ENCODE results near the gene CBX4. TPM values are rescaled to one million over a fixed set of nuclear protein-coding genes. Genes with fewer than 3 reads are reported as not detected.
"Not testable (repeated sequence)": the region's sequence is repeated elsewhere in the genome, so short reads cannot be mapped to it uniquely, and the experiment has no call there.

Gene CBX4
- total and polyA plus RNA-seq, 10 of the 15 experiments (the other 5 are each of a cell fraction or from before 2014, with no cell fraction given) = 0.69 to 24.6 (median 4.2) TPM

DNA sequence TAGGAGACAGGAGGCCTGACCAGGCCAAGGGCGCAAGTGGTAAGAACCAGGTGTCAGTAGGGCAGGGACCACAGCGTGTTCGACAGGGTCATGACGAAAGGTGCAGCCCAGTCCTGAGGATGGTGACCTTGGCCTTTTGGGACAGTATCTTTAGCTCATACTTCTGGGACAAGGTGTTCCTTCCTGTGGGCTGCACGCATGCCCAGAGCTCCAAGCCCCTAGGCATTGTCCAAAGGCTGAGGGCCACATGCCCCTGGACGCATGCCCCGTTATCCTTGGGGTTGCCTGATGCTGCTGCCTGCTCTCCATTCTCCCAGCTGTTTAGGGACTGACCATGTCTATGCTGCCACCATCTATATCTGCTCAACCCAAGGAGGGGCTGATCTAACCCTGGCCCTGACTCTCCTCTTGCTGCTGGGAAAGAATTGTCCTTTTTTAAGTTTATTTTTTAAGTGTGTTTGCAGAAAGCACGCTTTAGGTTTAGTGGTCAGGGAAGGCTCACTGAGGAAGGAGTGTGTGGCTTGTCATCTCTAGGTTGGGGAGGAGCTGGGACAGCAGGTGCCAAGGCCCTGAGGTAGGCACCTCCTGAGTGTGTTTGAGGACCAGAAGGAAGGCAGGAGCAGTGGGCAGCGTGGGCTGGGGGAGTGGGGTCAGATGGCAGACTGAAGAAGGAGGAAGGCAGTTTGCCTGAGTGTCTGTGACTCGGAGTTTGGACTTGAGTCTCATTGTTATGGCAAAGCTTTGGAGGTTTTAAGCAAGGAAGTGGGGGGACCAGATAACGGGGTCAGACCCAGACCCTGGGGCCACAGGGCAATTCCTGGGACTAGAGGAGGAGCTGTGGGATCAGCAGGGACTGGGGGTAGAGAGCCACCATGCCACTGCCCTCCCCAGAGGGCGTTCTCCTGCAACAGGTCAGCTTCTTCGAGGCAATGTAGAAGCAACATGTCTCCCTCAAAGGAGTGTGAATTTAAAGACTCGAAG, 15.1 kb upstream of the CBX4 start:
- intact Hi-C loops (cut with micrococcal nuclease; ENCODE audit: unreplicated experiment) = no loop called here
- 36% methylated on average over 14 of the region's 14 CpGs for WGBS (ENCODE audit: insufficient coverage, insufficient replicate concordance, low lambda C conversion rate, missing lambda C conversion rate)
- no peak overlapping the region for H3K9ac ChIP-seq (ENCODE audit: control insufficient read depth, insufficient read depth, low read length)
- no peaks in the 10 kb centered on the region for H3K36me3 ChIP-seq (ENCODE audit: control insufficient read depth in 2 of 2, insufficient read depth in 2 of 2, low read length in 1 of 2)
- H3K27ac ChIP-seq (ENCODE audit: control insufficient read depth, insufficient read depth) = no peak overlapping the region
- H3K4me1 ChIP-seq (ENCODE audit: control insufficient read depth, insufficient read depth, low read length) = no peaks in the 10 kb centered on the region
- ChIA-PET POLR2A (no interaction called here), RAD21 (ENCODE audit: unreplicated experiment) (no interaction called here), SMC1A (ENCODE audit: uncharacterized antibody, unreplicated experiment) (interaction anchor here (1.7 kb wide), 1 partner anchor 10 kb away, joined by 4 read pairs; no protein-coding TSS in a partner anchor), CTCF (interaction anchor here (0.7 to 1.0 kb wide), 2 partner anchors 69 to 247 kb away, joined by 3 to 4 read pairs; partner anchors contain the start of gene GAA)
- no peak overlapping the region for H3K4me3 ChIP-seq
- no peak overlapping the region for H3K4me2 ChIP-seq (ENCODE audit: control insufficient read depth, insufficient read depth)
- no peaks in the 10 kb centered on the region for H3K9me3 ChIP-seq (replicated peaks; ENCODE audit: control insufficient read depth, insufficient read depth, low read length)
- in situ Hi-C loops (cut with MboI) = no loop called here
- ATAC-seq (no peak), FAIRE-seq (peak; percentile 35), DNase-seq (ENCODE audit: low read depth, low spot score) (no peak)
- TF ChIP-seq BRCA1 (IDR thresholded peaks at IDR 0.05; ENCODE audit: low read depth, low read length) (no peak), TBL1XR1 (IDR thresholded peaks at IDR 0.05; ENCODE audit: low read depth, low read length) (no peak), TAF1 (IDR thresholded peaks at IDR 0.05; ENCODE audit: borderline replicate concordance, low read depth, low read length) (no peak), SMC3 (IDR thresholded peaks at IDR 0.05; ENCODE audit: borderline replicate concordance, low read length) (no peak), ZNF622 (IDR thresholded peaks at IDR 0.05) (no peak)
- TF ChIP-seq, protein P1, sequence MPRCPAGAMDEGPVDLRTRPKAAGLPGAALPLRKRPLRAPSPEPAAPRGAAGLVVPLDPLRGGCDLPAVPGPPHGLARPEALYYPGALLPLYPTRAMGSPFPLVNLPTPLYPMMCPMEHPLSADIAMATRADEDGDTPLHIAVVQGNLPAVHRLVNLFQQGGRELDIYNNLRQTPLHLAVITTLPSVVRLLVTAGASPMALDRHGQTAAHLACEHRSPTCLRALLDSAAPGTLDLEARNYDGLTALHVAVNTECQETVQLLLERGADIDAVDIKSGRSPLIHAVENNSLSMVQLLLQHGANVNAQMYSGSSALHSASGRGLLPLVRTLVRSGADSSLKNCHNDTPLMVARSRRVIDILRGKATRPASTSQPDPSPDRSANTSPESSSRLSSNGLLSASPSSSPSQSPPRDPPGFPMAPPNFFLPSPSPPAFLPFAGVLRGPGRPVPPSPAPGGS (IDR thresholded peaks at IDR 0.05; ENCODE audit: borderline replicate concordance, insufficient read depth, low read depth, low read length, poor library complexity, severe bottlenecking) = no peak
- TF ChIP-seq, protein P2, sequence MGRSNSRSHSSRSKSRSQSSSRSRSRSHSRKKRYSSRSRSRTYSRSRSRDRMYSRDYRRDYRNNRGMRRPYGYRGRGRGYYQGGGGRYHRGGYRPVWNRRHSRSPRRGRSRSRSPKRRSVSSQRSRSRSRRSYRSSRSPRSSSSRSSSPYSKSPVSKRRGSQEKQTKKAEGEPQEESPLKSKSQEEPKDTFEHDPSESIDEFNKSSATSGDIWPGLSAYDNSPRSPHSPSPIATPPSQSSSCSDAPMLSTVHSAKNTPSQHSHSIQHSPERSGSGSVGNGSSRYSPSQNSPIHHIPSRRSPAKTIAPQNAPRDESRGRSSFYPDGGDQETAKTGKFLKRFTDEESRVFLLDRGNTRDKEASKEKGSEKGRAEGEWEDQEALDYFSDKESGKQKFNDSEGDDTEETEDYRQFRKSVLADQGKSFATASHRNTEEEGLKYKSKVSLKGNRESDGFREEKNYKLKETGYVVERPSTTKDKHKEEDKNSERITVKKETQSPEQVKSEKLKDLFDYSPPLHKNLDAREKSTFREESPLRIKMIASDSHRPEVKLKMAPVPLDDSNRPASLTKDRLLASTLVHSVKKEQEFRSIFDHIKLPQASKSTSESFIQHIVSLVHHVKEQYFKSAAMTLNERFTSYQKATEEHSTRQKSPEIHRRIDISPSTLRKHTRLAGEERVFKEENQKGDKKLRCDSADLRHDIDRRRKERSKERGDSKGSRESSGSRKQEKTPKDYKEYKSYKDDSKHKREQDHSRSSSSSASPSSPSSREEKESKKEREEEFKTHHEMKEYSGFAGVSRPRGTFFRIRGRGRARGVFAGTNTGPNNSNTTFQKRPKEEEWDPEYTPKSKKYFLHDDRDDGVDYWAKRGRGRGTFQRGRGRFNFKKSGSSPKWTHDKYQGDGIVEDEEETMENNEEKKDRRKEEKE (IDR thresholded peaks at IDR 0.05) = no peak
- H3K27me3 ChIP-seq (replicated peaks in 1 of 2; ENCODE audit: control insufficient read depth in 2 of 2, insufficient read depth in 2 of 2, low read length in 1 of 2) = no peaks in the 10 kb centered on the region
- H3K79me2 ChIP-seq (ENCODE audit: control insufficient read depth, insufficient read depth, low read length) = no peaks in the 10 kb centered on the region
- no peaks in the 10 kb centered on the region for H4K20me1 ChIP-seq (ENCODE audit: control insufficient read depth, insufficient read depth)
- no TSS peak for BruUV-seq (replicated peaks)
- no peak overlapping the region for H2AFZ ChIP-seq (ENCODE audit: control insufficient read depth, low read depth, low read length)

DNA sequence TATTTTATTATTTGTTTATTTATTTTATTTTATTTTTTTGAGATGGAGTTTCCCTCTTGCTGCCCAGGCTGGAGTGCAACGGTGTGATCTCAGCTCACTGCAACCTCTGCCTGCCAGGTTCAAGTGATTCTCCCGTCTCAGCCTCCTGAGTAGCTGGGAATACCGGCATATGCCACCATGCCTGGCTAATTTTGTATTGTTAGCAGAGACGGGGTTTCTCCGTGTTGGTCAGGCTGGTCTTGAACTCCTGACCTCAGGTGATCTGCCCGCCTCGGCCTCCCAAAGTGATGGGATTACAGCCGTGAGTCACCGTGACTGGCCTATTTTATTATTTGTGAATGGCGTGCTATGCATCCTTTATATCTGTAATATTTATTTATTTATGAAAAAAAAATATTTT, 13.9 kb upstream of the CBX4 start:
- FAIRE-seq; H3K9ac ChIP-seq (ENCODE audit: control insufficient read depth, insufficient read depth, low read length); H3K4me3 ChIP-seq; intact Hi-C loops (cut with micrococcal nuclease; ENCODE audit: unreplicated experiment); POLR2A ChIA-PET; H3K36me3 ChIP-seq (ENCODE audit: control insufficient read depth in 2 of 2, insufficient read depth in 2 of 2, low read length in 1 of 2); H3K79me2 ChIP-seq (ENCODE audit: control insufficient read depth, insufficient read depth, low read length); in situ Hi-C loops (cut with MboI); H4K20me1 ChIP-seq (ENCODE audit: control insufficient read depth, insufficient read depth); H3K4me1 ChIP-seq (ENCODE audit: control insufficient read depth, insufficient read depth, low read length); BruUV-seq (replicated peaks); DNase-seq (ENCODE audit: low read depth, low spot score); H3K27ac ChIP-seq (ENCODE audit: control insufficient read depth, insufficient read depth); ATAC-seq; H3K27me3 ChIP-seq (replicated peaks in 1 of 2; ENCODE audit: control insufficient read depth in 2 of 2, insufficient read depth in 2 of 2, low read length in 1 of 2); H3K9me3 ChIP-seq (replicated peaks; ENCODE audit: control insufficient read depth, insufficient read depth, low read length): not testable (repeated sequence)
- Histone ChIP-seq H2AFZ (ENCODE audit: control insufficient read depth, low read depth, low read length) (peak overlapping the region; percentile 59; the same call in 1 of the 2 replicates), H3K4me2 (ENCODE audit: control insufficient read depth, insufficient read depth) (peak overlapping the region; percentile 88; the same call in 1 of the 2 replicates)
- SMC1A ChIA-PET (ENCODE audit: uncharacterized antibody, unreplicated experiment) = interaction anchor here (1.0 kb wide), 1 partner anchor 14 kb away, joined by 3 read pairs; the partner anchor contains the start of gene CBX4
- RAD21 ChIA-PET (ENCODE audit: unreplicated experiment) = interaction anchor here (1.0 kb wide), 1 partner anchor 121 kb away, joined by 3 read pairs; no protein-coding TSS in a partner anchor
- WGBS (ENCODE audit: insufficient coverage, insufficient replicate concordance, low lambda C conversion rate, missing lambda C conversion rate) = 82% methylated on average over 10 of the region's 10 CpGs
- CTCF ChIA-PET = interaction anchor here (1.6 kb wide), 1 partner anchor 45 kb away, joined by 6 read pairs; no protein-coding TSS in a partner anchor
